Liver (tissue), 9 donors: ENCODE measurements around the gene MACROD1. TPM values are rescaled to one million over a fixed set of nuclear protein-coding genes. Genes with fewer than 3 reads are reported as not detected.

Experiments used
- DNase-seq: peaks from one replicate; pipeline ENCODE4 v3.0.0-alpha.2; 2017; ENCODE audit warnings: low spot score
- H3K27ac ChIP-seq, 2 donors: one replicate each; pipeline ENCODE4 v1.7.0; 2013; ENCODE audit warnings: inconsistent platforms in 2 of 2, low read length in 2 of 2, control low read depth in 1 of 2, low read depth in 1 of 2, mild to moderate bottlenecking in 1 of 2
- H3K27me3 ChIP-seq, 4 donors: one replicate each; pipeline versions ENCODE4 v1.6.1 to v1.7.0; 2013; ENCODE audit warnings: low read length in 3 of 4, inconsistent platforms in 1 of 4, mild to moderate bottlenecking in 1 of 4, moderate library complexity in 1 of 4; ENCODE audit not compliant: control insufficient read depth in 4 of 4, insufficient read depth in 4 of 4
- H3K36me3 ChIP-seq, 4 donors: one replicate each; pipeline versions ENCODE4 v1.6.1 to v1.7.0; 2013; ENCODE audit warnings: low read length in 3 of 4, mild to moderate bottlenecking in 3 of 4, low read depth in 1 of 4, moderate library complexity in 1 of 4; ENCODE audit not compliant: control insufficient read depth in 4 of 4, insufficient read depth in 3 of 4
- H3K4me1 ChIP-seq, 4 donors: one replicate each; pipeline versions ENCODE4 v1.6.1 to v1.7.0; 2013; ENCODE audit warnings: low read length in 3 of 4, mild to moderate bottlenecking in 3 of 4, moderate library complexity in 1 of 4; ENCODE audit not compliant: control insufficient read depth in 4 of 4, insufficient read depth in 4 of 4
- H3K4me3 ChIP-seq, 3 donors: one replicate each; pipeline versions ENCODE4 v1.6.1 to v1.7.0; 2013; ENCODE audit warnings: low read length in 3 of 3, control low read depth in 1 of 3, low read depth in 1 of 3, mild to moderate bottlenecking in 1 of 3
- H3K9ac ChIP-seq, 2 donors: one replicate each; pipeline ENCODE4 v1.7.0; 2013; ENCODE audit warnings: low read length in 2 of 2, mild to moderate bottlenecking in 2 of 2, moderate library complexity in 2 of 2, control low read depth in 1 of 2, low read depth in 1 of 2
- H3K9me3 ChIP-seq, 4 donors: one replicate each; pipeline versions ENCODE4 v1.6.1 to v1.7.0; 2013; ENCODE audit warnings: low read length in 3 of 4; ENCODE audit not compliant: control insufficient read depth in 4 of 4
- ATF3 ChIP-seq: IDR thresholded peaks from 2 replicates; pipeline ENCODE4 v1.6.1; 2016; ENCODE audit warnings: antibody characterized with exemption
- CTCF ChIP-seq: fragments of 150-350 bp; IDR thresholded peaks from 2 replicates; pipeline ENCODE4 v1.5.1; 2017; ENCODE audit warnings: improper control_type of control experiment, low read depth, low read length; ENCODE audit not compliant: missing input control
- EGR1 ChIP-seq, 2 donors: IDR thresholded peaks; 2 replicates each; pipeline ENCODE4 v1.6.1; 2016 to 2018; ENCODE audit warnings: antibody characterized with exemption in 2 of 2, low read depth in 2 of 2
- FOXA1 ChIP-seq: IDR thresholded peaks from 2 replicates; pipeline ENCODE4 v1.6.1; 2016; ENCODE audit warnings: antibody characterized with exemption
- FOXA2 ChIP-seq: IDR thresholded peaks from 2 replicates; pipeline ENCODE4 v1.6.1; 2016; ENCODE audit warnings: antibody characterized with exemption
- GABPA ChIP-seq, 2 donors: IDR thresholded peaks in 1 of 2; conservative IDR thresholded peaks in 1 of 2; 2 replicates each; pipeline ENCODE4 v1.6.1; 2016; ENCODE audit warnings: antibody characterized with exemption in 2 of 2, mild to moderate bottlenecking in 1 of 2, moderate library complexity in 1 of 2
- HNF4A ChIP-seq, 2 donors: conservative IDR thresholded peaks; 2 replicates each; pipeline ENCODE4 v1.6.1; 2016; ENCODE audit warnings: antibody characterized with exemption in 2 of 2, mild to moderate bottlenecking in 2 of 2
- HNF4G ChIP-seq: IDR thresholded peaks from 2 replicates; pipeline ENCODE4 v1.6.1; 2016; ENCODE audit warnings: antibody characterized with exemption
- JUND ChIP-seq, 2 donors: IDR thresholded peaks; 2 replicates each; pipeline ENCODE4 v1.6.1; 2016; ENCODE audit warnings: antibody characterized with exemption in 2 of 2
- MAX ChIP-seq: IDR thresholded peaks from 2 replicates; pipeline ENCODE4 v1.6.1; 2016; ENCODE audit warnings: antibody characterized with exemption
- NR2F2 ChIP-seq: IDR thresholded peaks from 2 replicates; pipeline ENCODE4 v1.6.1; 2016; ENCODE audit warnings: antibody characterized with exemption
- RAD21 ChIP-seq, 2 donors: IDR thresholded peaks; 2 replicates each; pipeline ENCODE4 v1.6.1; 2016; ENCODE audit warnings: antibody characterized with exemption in 2 of 2, mild to moderate bottlenecking in 2 of 2
- REST ChIP-seq: IDR thresholded peaks from 2 replicates; pipeline ENCODE4 v1.6.1; 2016; ENCODE audit warnings: antibody characterized with exemption, mild to moderate bottlenecking
- RXRA ChIP-seq, 2 donors: IDR thresholded peaks; 2 replicates each; pipeline ENCODE4 v1.6.1; 2017 to 2018; ENCODE audit warnings: antibody characterized with exemption in 2 of 2, mild to moderate bottlenecking in 1 of 2
- SP1 ChIP-seq: IDR thresholded peaks from 2 replicates; pipeline ENCODE4 v1.6.1; 2018; ENCODE audit warnings: antibody characterized with exemption, mild to moderate bottlenecking
- TAF1 ChIP-seq: conservative IDR thresholded peaks from 2 replicates; pipeline ENCODE4 v1.6.1; 2016; ENCODE audit warnings: antibody characterized with exemption, mild to moderate bottlenecking
- YY1 ChIP-seq: IDR thresholded peaks from 2 replicates; pipeline ENCODE4 v1.6.1; 2016; ENCODE audit warnings: antibody characterized with exemption, mild to moderate bottlenecking
- ZBTB33 ChIP-seq: IDR thresholded peaks from 2 replicates; pipeline ENCODE4 v1.6.1; 2016; ENCODE audit warnings: antibody characterized with exemption
- WGBS: extraction: QIAGEN DNeasy Blood & Tissue Kit; methylation state at CpG from one replicate; pipeline ENCODE4 v1.1.7; 2013; 5-methylcytosine and 5-hydroxymethylcytosine counted together
- polyA plus RNA-seq, 2 donors: library from polyadenylated mRNA; stranded (reverse) in 1 of 2; unstranded in 1 of 2; fragments of 200-250 nt in 1 of 2; fragments of >200 nt in 1 of 2; fragmentation: Nextera tagmentation in 1 of 2; extraction: Ambion mirVana in 1 of 2; gene quantifications; one replicate each; pipeline versions ENCODE4 v1.2.1 to v1.2.3, GENCODE V29; 2013 to 2015
- total RNA-seq, 2 donors: library from RNA; depleted of rRNA; stranded (reverse); fragments of >200 nt; gene quantifications; one replicate each; pipeline ENCODE4 v1.2.3, GENCODE V29; 2014
- donor health status: healthy.
- donor health status: healthy.
- donor health status: healthy.
- donor health status: healthy.
- donor health status: healthy.

MACROD1 gene
- total and polyA plus RNA-seq, 4 donors, result 8.9 to 25.9 (median 13.1) TPM

GRCh38 chr11:64198511-64198910 is 32.6 kb upstream of the MACROD1 start:
- 94% methylated on average over 2 of the region's 2 CpGs for WGBS
- no peak overlapping the region for H3K9ac ChIP-seq
- peaks cover 24 to 77% (median 68%) of the 10 kb centered on the region in 4 donors for H3K36me3 ChIP-seq
- no peak for DNase-seq
- H3K4me1 ChIP-seq, result peaks cover 0 to 6% (median 0%) of the 10 kb centered on the region in 4 donors
- H3K4me3 ChIP-seq, result no peak overlapping the region
- H3K27me3 ChIP-seq, result no peaks in the 10 kb centered on the region
- TF ChIP-seq GABPA (IDR thresholded peaks at IDR 0.05 in 1 of 2, conservative IDR thresholded peaks at IDR 0.05 in 1 of 2) (no peak), REST (no peak), CTCF (no peak), NR2F2 (no peak), EGR1 (IDR thresholded peaks at IDR 0.05; ENCODE audit: low read depth in 2 of 2) (no peak), RAD21 (IDR thresholded peaks at IDR 0.05) (no peak), FOXA1 (no peak), MAX (no peak), ZBTB33 (no peak), RXRA (IDR thresholded peaks at IDR 0.05) (no peak), SP1 (no peak), FOXA2 (no peak), TAF1 (no peak), YY1 (no peak), ATF3 (no peak), HNF4A (conservative IDR thresholded peaks at IDR 0.05) (no peak), JUND (IDR thresholded peaks at IDR 0.05) (no peak), HNF4G (no peak)
- H3K9me3 ChIP-seq, result no peaks in the 10 kb centered on the region
- H3K27ac ChIP-seq, result no peak overlapping the region
